HG03045 (cell line): ENCODE results near the gene TPRG1.
A peak's percentile ranks its signal among the peaks of the same experiment; 100 is the strongest.

ENCODE experiments used
- ATAC-seq: cut with Tn5 transposase; IDR thresholded peaks from one replicate; pipeline ENCODE4 v1.9.1; 2021; ENCODE audit warnings: mild to moderate bottlenecking, moderate library complexity; ENCODE audit not compliant: unreplicated experiment

TPRG1 gene

GRCh38 chr3:189171707-189172106 is at the start of gene TPRG1:
TPRG1 (plus strand) TSS chr3:189171971; CDS start chr3:189207385, 35,414 bp downstream.
- no peak for ATAC-seq

- no peak for ATAC-seq
These were observed 49.7 kb upstream of the TPRG1 start for GRCh38 chr3:189122110-189122509.

GRCh38 chr3:189122526-189123205 is 49.1 kb upstream of the TPRG1 start:
- no peak for ATAC-seq

GRCh38 chr3:189123595-189124387 is 48.0 kb upstream of the TPRG1 start:
- ATAC-seq = no peak

- ATAC-seq = no peak
These were observed 39.5 kb upstream of the TPRG1 start for GRCh38 chr3:189132231-189132671.

- ATAC-seq = no peak
These were observed 38.9 kb upstream of the TPRG1 start for GRCh38 chr3:189132839-189133238.

GRCh38 chr3:189133768-189134167 is 38.0 kb upstream of the TPRG1 start:
- ATAC-seq = no peak

- no peak for ATAC-seq
These were observed 34.4 kb upstream of the TPRG1 start for GRCh38 chr3:189137416-189137815.

- no peak for ATAC-seq
These were observed 32.7 kb upstream of the TPRG1 start for GRCh38 chr3:189138901-189139610.

- ATAC-seq = no peak
These were observed 32.2 kb upstream of the TPRG1 start for GRCh38 chr3:189139611-189139940.

GRCh38 chr3:189142527-189142926 is 29.2 kb upstream of the TPRG1 start:
- no peak for ATAC-seq

- ATAC-seq = no peak
These were observed 28.4 kb upstream of the TPRG1 start for GRCh38 chr3:189143321-189143720.

GRCh38 chr3:189143771-189144170 is 28.0 kb upstream of the TPRG1 start:
- no peak for ATAC-seq

- ATAC-seq = no peak
These were observed 27.1 kb upstream of the TPRG1 start for GRCh38 chr3:189144645-189145044.

GRCh38 chr3:189146848-189147247 is 24.9 kb upstream of the TPRG1 start:
- ATAC-seq = no peak

- ATAC-seq = peak; percentile 70
These were observed 23.7 kb upstream of the TPRG1 start for GRCh38 chr3:189148081-189148507.

- no peak for ATAC-seq
These were observed 22.6 kb upstream of the TPRG1 start for GRCh38 chr3:189149203-189149602.

- no peak for ATAC-seq
These were observed 14.4 kb upstream of the TPRG1 start for GRCh38 chr3:189157232-189158007.

- no peak for ATAC-seq
These were observed 13.7 kb upstream of the TPRG1 start for GRCh38 chr3:189158034-189158433.

GRCh38 chr3:189160519-189161309 is 11.1 kb upstream of the TPRG1 start:
- no peak for ATAC-seq
